HL-60 (cell line): ENCODE measurements around the gene PXDC1.

ENCODE experiments used
- GABPA ChIP-seq: IDR thresholded peaks from 2 replicates; pipeline ENCODE4 v1.6.1; 2012; ENCODE audit warnings: low read depth
- POLR2AphosphoS5 ChIP-seq: IDR thresholded peaks from 2 replicates; pipeline ENCODE4 v1.6.1; 2012; ENCODE audit warnings: low read depth
- TF ChIP-seq, protein P1 (sequence below): IDR thresholded peaks from one replicate; pipeline ENCODE4 v1.5.1; 2011; ENCODE audit warnings: low read length, control low read depth, inconsistent platforms; ENCODE audit not compliant: insufficient read depth
- TF ChIP-seq, protein P2 (sequence below): IDR thresholded peaks from 2 replicates; pipeline ENCODE4 v1.6.1; 2012; ENCODE audit warnings: low read depth; ENCODE audit not compliant: insufficient replicate concordance

DNA sequence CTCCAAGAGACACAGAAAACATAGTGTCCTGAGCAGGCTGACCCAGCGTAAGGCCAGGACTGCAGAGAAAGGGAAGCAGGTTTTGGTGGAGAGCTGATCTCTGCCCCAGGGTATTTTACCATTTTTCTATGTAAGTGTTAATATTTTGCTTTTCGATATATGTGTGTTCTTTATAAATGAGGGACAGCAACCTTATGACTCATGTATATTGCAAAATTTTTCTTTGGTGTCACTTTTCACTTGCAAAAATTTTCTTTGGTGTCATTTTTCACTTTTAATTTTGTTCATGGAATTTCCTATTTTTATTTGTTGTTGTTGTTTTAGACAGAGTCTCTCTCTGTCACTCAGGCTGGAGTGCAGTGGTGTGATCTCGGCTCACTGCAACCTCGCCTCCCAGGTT lies 34.6 kb upstream of the PXDC1 start:
- TF ChIP-seq, protein P1, sequence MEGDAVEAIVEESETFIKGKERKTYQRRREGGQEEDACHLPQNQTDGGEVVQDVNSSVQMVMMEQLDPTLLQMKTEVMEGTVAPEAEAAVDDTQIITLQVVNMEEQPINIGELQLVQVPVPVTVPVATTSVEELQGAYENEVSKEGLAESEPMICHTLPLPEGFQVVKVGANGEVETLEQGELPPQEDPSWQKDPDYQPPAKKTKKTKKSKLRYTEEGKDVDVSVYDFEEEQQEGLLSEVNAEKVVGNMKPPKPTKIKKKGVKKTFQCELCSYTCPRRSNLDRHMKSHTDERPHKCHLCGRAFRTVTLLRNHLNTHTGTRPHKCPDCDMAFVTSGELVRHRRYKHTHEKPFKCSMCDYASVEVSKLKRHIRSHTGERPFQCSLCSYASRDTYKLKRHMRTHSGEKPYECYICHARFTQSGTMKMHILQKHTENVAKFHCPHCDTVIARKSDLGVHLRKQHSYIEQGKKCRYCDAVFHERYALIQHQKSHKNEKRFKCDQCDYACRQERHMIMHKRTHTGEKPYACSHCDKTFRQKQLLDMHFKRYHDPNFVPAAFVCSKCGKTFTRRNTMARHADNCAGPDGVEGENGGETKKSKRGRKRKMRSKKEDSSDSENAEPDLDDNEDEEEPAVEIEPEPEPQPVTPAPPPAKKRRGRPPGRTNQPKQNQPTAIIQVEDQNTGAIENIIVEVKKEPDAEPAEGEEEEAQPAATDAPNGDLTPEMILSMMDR: no peak
- no peak for TF ChIP-seq GABPA
- TF ChIP-seq, protein P2, sequence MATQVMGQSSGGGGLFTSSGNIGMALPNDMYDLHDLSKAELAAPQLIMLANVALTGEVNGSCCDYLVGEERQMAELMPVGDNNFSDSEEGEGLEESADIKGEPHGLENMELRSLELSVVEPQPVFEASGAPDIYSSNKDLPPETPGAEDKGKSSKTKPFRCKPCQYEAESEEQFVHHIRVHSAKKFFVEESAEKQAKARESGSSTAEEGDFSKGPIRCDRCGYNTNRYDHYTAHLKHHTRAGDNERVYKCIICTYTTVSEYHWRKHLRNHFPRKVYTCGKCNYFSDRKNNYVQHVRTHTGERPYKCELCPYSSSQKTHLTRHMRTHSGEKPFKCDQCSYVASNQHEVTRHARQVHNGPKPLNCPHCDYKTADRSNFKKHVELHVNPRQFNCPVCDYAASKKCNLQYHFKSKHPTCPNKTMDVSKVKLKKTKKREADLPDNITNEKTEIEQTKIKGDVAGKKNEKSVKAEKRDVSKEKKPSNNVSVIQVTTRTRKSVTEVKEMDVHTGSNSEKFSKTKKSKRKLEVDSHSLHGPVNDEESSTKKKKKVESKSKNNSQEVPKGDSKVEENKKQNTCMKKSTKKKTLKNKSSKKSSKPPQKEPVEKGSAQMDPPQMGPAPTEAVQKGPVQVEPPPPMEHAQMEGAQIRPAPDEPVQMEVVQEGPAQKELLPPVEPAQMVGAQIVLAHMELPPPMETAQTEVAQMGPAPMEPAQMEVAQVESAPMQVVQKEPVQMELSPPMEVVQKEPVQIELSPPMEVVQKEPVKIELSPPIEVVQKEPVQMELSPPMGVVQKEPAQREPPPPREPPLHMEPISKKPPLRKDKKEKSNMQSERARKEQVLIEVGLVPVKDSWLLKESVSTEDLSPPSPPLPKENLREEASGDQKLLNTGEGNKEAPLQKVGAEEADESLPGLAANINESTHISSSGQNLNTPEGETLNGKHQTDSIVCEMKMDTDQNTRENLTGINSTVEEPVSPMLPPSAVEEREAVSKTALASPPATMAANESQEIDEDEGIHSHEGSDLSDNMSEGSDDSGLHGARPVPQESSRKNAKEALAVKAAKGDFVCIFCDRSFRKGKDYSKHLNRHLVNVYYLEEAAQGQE: no peak
- TF ChIP-seq POLR2AphosphoS5: no peak
